MCF 10A (cell line): ENCODE measurements around the gene RRM1. TPM values are rescaled to one million over a fixed set of nuclear protein-coding genes. Genes with fewer than 3 reads are reported as not detected.

ENCODE experiments used
- BruUV-seq: library from RNA; stranded (reverse); fragments of 400-500 nt; replicated peaks from 2 replicates; lab custom pipeline; 2021; lab: Mats Ljungman, UMichigan
- CTCF ChIA-PET: fragments of 300-600 bp; sonication (Branson Sonifier 250); formaldehyde crosslinking; extraction: SDS; loops from one replicate; lab custom pipeline; 2021; ENCODE audit warnings: antibody characterized with exemption, inconsistent platforms; lab: Yijun Ruan, JAX
- POLR2A ChIA-PET: fragments of 300-600, 350-650 bp; sonication (Branson Sonifier 250); formaldehyde crosslinking; extraction: SDS; loops from one replicate; lab custom pipeline; 2020; ENCODE audit warnings: antibody characterized with exemption, inconsistent platforms; lab: Yijun Ruan, JAX
- DNase-seq: peaks from one replicate; pipeline ENCODE4 v3.0.0-alpha.2; 2018; ENCODE audit not compliant: unreplicated experiment
- H3K27ac Mint-ChIP-seq: one replicate; pipeline ENCODE4 v1.8.0; 2022; ENCODE audit warnings: mild to moderate bottlenecking, low read depth, mixed read lengths; ENCODE audit not compliant: unreplicated experiment
- H3K27me3 Mint-ChIP-seq: one replicate; pipeline ENCODE4 v1.8.0; 2022; ENCODE audit warnings: mixed read lengths; ENCODE audit not compliant: insufficient read depth, unreplicated experiment
- H3K36me3 Mint-ChIP-seq: one replicate; pipeline ENCODE4 v1.8.0; 2022; ENCODE audit warnings: mild to moderate bottlenecking, moderate library complexity, mixed read lengths; ENCODE audit not compliant: insufficient read depth, unreplicated experiment
- H3K4me1 Mint-ChIP-seq: one replicate; pipeline ENCODE4 v1.8.0; 2022; ENCODE audit warnings: mixed read lengths; ENCODE audit not compliant: insufficient read depth, unreplicated experiment
- H3K4me3 Mint-ChIP-seq: one replicate; pipeline ENCODE4 v1.8.0; 2022; ENCODE audit warnings: mild to moderate bottlenecking, moderate library complexity, mixed read lengths; ENCODE audit not compliant: unreplicated experiment
- H3K9me3 Mint-ChIP-seq: one replicate; pipeline ENCODE4 v1.8.0; 2022; ENCODE audit warnings: mixed read lengths; ENCODE audit not compliant: unreplicated experiment
- intact Hi-C: fragments of 100-400 bp; cut with micrococcal nuclease; formaldehyde crosslinking; loops from 2 replicates; pipeline ENCODE4 v1.14.1; 2022
- total RNA-seq: library from RNA; stranded (reverse); gene quantifications from 2 replicates; pipeline ENCODE4 v1.2.3, GENCODE V29; 2022
- TF ChIP-seq, protein P1 (sequence below): fragments of 200-600 bp; IDR thresholded peaks from one replicate; pipeline ENCODE4 v1.8.0; 2022; ENCODE audit warnings: antibody characterized with exemption, mild to moderate bottlenecking; ENCODE audit not compliant: unreplicated experiment

The RRM1 gene
- total RNA-seq, 1 experiment from 2014 or later: 86.1 TPM

DNA sequence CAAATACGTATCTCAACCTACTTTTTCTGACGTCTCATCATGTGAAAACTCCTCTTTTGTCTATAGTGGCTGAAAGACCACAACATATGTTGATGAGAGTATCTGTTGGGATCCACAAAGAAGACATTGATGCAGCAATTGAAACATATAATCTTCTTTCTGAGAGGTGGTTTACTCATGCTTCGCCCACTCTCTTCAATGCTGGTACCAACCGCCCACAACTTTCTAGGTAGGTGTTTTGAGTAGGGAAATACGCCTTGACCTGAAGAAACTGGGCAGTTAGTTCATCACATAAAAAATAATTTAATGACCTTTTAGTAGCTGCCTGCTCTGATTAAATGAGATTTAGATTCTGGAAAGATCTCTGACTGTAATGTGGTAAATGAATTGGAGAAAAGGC lies 17.2 kb downstream of the RRM1 start:
- Mint-ChIP-seq H3K36me3 (peaks cover 65% of the 10 kb centered on the region), H3K4me1 (no peaks in the 10 kb centered on the region), H3K27me3 (no peaks in the 10 kb centered on the region), H3K4me3 (no peak overlapping the region), H3K27ac (no peak overlapping the region), H3K9me3 (no peaks in the 10 kb centered on the region)
- ChIA-PET CTCF (no interaction called here), POLR2A (no interaction called here)
- DNase-seq: no peak
- intact Hi-C loops: no loop called here
- no TSS peak for BruUV-seq
- TF ChIP-seq, protein P1, sequence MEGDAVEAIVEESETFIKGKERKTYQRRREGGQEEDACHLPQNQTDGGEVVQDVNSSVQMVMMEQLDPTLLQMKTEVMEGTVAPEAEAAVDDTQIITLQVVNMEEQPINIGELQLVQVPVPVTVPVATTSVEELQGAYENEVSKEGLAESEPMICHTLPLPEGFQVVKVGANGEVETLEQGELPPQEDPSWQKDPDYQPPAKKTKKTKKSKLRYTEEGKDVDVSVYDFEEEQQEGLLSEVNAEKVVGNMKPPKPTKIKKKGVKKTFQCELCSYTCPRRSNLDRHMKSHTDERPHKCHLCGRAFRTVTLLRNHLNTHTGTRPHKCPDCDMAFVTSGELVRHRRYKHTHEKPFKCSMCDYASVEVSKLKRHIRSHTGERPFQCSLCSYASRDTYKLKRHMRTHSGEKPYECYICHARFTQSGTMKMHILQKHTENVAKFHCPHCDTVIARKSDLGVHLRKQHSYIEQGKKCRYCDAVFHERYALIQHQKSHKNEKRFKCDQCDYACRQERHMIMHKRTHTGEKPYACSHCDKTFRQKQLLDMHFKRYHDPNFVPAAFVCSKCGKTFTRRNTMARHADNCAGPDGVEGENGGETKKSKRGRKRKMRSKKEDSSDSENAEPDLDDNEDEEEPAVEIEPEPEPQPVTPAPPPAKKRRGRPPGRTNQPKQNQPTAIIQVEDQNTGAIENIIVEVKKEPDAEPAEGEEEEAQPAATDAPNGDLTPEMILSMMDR: no peak

DNA sequence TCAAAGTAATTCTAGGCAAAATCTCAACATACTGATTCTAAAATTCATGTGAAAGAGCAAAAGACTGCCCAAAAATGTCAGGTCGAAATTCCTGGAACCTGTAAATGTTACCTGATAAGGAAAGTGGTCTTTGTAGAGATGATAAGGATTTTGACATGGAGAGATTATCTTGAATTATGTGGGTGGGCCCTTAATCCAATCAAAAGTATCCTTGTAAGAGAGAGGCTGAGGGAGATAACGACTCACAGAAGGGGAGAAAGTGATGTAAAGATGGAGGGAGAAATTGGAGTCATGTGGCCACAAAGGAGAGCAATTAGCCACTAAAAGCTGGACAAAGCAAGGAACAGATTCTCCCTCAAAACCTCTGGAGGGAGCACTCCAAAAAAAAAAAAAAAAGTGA lies 20.5 kb downstream of the RRM1 start:
- H3K4me3 Mint-ChIP-seq: no peak overlapping the region
- intact Hi-C loops: no loop called here
- BruUV-seq: no TSS peak
- ChIA-PET POLR2A (no interaction called here), CTCF (no interaction called here)
- TF ChIP-seq, protein P1: no peak
- H3K9me3 Mint-ChIP-seq: no peaks in the 10 kb centered on the region
- peak overlapping the region; percentile 3 for H3K27ac Mint-ChIP-seq
- H3K27me3 Mint-ChIP-seq: no peaks in the 10 kb centered on the region
- no peak for DNase-seq
- H3K4me1 Mint-ChIP-seq: no peaks in the 10 kb centered on the region
- peaks cover 59% of the 10 kb centered on the region for H3K36me3 Mint-ChIP-seq

DNA sequence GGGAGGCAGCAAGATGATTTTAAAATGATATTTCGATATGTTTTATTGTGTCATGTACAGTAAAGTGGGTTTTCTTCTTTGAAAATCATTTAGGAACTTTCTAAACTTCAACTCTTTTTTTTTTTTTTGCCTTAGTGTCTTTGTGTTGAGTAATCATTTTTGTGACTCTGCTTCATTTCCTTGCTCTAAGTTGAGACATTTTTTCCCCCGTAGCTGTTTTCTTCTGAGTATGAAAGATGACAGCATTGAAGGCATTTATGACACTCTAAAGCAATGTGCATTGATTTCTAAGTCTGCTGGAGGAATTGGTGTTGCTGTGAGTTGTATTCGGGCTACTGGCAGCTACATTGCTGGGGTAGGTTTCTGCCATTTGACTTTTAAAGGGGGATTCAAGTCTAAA lies 23.5 kb downstream of the RRM1 start:
- Mint-ChIP-seq H3K4me3 (no peak overlapping the region), H3K27ac (no peak overlapping the region), H3K27me3 (no peaks in the 10 kb centered on the region), H3K36me3 (peaks cover 57% of the 10 kb centered on the region), H3K4me1 (no peaks in the 10 kb centered on the region), H3K9me3 (no peaks in the 10 kb centered on the region)
- ChIA-PET CTCF (interaction anchor here (0.7 to 1.4 kb wide), 2 partner anchors 57 to 264 kb away, joined by 3 to 6 read pairs; no protein-coding TSS in a partner anchor), POLR2A (no interaction called here)
- intact Hi-C loops: no loop called here
- no TSS peak for BruUV-seq
- TF ChIP-seq, protein P1: no peak
- DNase-seq: no peak

DNA sequence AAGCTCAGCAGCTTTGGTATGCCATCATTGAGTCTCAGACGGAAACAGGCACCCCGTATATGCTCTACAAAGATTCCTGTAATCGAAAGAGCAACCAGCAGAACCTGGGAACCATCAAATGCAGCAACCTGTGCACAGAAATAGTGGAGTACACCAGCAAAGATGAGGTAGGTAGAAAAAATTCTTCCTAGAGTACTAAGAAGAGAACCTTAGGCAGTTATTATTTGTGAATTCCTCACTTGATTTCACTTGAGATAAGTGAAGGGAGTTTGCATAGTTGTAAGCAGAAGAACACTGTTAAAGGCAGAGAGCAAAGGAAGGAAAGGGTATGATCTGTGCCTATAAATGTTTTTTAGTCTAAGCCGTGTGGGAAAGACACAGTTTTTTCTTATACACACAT lies 28.6 kb downstream of the RRM1 start:
- Mint-ChIP-seq H3K27ac (no peak overlapping the region), H3K4me1 (peaks cover 9% of the 10 kb centered on the region), H3K27me3 (no peaks in the 10 kb centered on the region), H3K36me3 (peaks cover 75% of the 10 kb centered on the region), H3K4me3 (no peak overlapping the region), H3K9me3 (no peaks in the 10 kb centered on the region)
- BruUV-seq: no TSS peak
- CTCF ChIA-PET: no interaction called here
- POLR2A ChIA-PET: no interaction called here
- TF ChIP-seq, protein P1: no peak
- DNase-seq: no peak
- intact Hi-C loops: no loop called here
